ENCODE measurements around the gene PLCE1. TPM values are rescaled to one million over a fixed set of nuclear protein-coding genes. Genes with fewer than 3 reads are reported as not detected.

The PLCE1 gene
- total RNA-seq, 1 experiment from 2014 or later = 0.13 TPM

DNA sequence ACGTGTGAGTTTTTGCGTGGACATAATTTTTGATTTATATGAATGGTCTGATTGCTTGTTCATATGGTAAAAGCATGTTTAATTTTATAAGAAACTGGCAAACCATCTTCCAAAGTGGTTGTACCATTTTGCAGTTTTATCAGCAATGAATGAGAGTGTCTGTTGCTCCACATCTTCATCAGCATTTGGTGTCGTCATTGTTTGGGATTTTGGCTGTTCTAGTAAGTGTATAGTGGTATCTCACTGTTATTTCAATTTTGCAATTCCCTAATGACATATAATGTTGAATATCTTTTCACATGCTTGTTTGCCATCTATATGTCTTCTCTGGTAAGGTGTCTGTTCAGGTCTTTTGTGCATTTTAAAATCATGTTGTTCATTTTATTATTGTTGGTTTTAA lies 13.2 kb upstream of the PLCE1 start:
- peaks cover 11% of the 10 kb centered on the region for H3K27me3 Mint-ChIP-seq (ENCODE audit: low read depth)
- no peak overlapping the region for H3T11ph ChIP-seq (ENCODE audit: low read length)
- no peak for TF ChIP-seq CTCF (conservative IDR thresholded peaks at IDR 0.05)

More for the DNA sequence above, 13.2 kb upstream of the PLCE1 start:
- no peaks in the 10 kb centered on the region for H3K79me2 ChIP-seq (ENCODE audit: insufficient read depth, low read length)
- no peak overlapping the region for H3K14ac ChIP-seq (ENCODE audit: insufficient read depth, low read length)
- H4K91ac ChIP-seq (ENCODE audit: insufficient read length, low read depth, low read length) = no peak overlapping the region
- H3K27me3 ChIP-seq (ENCODE audit: insufficient read depth, low read length) = no peaks in the 10 kb centered on the region
- no peak overlapping the region for H3K18ac ChIP-seq (ENCODE audit: insufficient read length, low read depth, low read length)
- H4K8ac ChIP-seq (replicated peaks; ENCODE audit: insufficient read length, low read depth, low read length) = no peak overlapping the region
- H3K9me3 ChIP-seq (ENCODE audit: control insufficient read depth, low read depth, low read length) = no peaks in the 10 kb centered on the region
- H3K79me1 ChIP-seq (ENCODE audit: insufficient read depth, low read depth, low read length, poor library complexity, severe bottlenecking) = no peaks in the 10 kb centered on the region
- H3K56ac ChIP-seq (ENCODE audit: insufficient read length, low read depth, low read length) = no peak overlapping the region
- no peaks in the 10 kb centered on the region for H3K4me1 Mint-ChIP-seq
- H3K9ac ChIP-seq (ENCODE audit: extremely low read depth, insufficient read length, low read length) = no peak overlapping the region
- no peak overlapping the region for H3K4ac ChIP-seq (ENCODE audit: low read depth, low read length)
- no peaks in the 10 kb centered on the region for H4K20me1 ChIP-seq (ENCODE audit: control insufficient read depth, insufficient read depth, insufficient read length)
- no peak overlapping the region for H3K27ac Mint-ChIP-seq
- H4K5ac ChIP-seq (ENCODE audit: insufficient read length, low read depth, low read length) = no peak overlapping the region
- no peak overlapping the region for H3K27ac ChIP-seq (ENCODE audit: insufficient read length, low read depth, low read length)
- no peaks in the 10 kb centered on the region for H3K9me3 Mint-ChIP-seq
- no peaks in the 10 kb centered on the region for H3K23me2 ChIP-seq (ENCODE audit: insufficient read length, low read depth, low read length, poor library complexity, severe bottlenecking)
- WGBS (ENCODE audit: extremely low coverage, insufficient read length, low lambda C conversion rate) = no CpG with 5 or more reads among the region's 3 CpGs
- no peak overlapping the region for H3K4me3 Mint-ChIP-seq
- no peaks in the 10 kb centered on the region for H3K36me3 Mint-ChIP-seq (ENCODE audit: insufficient read depth in 1 of 3, low read depth in 3 of 3)
- H3K4me1 ChIP-seq (ENCODE audit: insufficient read depth, low read length) = no peaks in the 10 kb centered on the region
- H3K4me2 ChIP-seq (ENCODE audit: insufficient read depth, insufficient read length, low read length) = no peak overlapping the region
- no peak overlapping the region for H3K23ac ChIP-seq (ENCODE audit: insufficient read length, low read depth, low read length)
- no peak overlapping the region for H2AK5ac ChIP-seq (ENCODE audit: insufficient read length, low read length)
- no peak overlapping the region for H2AFZ ChIP-seq (ENCODE audit: low read length)
- DNase-seq = no peak
- no peak overlapping the region for H2BK120ac ChIP-seq (ENCODE audit: low read depth, low read length, poor library complexity, severe bottlenecking)
- no peak overlapping the region for H2BK15ac ChIP-seq (ENCODE audit: low read depth, low read length)
- no peak overlapping the region for H2BK5ac ChIP-seq (ENCODE audit: insufficient read length, low read length)
- no peak overlapping the region for H2BK20ac ChIP-seq (ENCODE audit: low read depth, low read length, poor library complexity, severe bottlenecking)
- H2BK12ac ChIP-seq (ENCODE audit: insufficient read length, low read depth, low read length) = no peak overlapping the region

Data from H9 (cell line).